Activated T-cell treated with anti-CD3 and anti-CD28 coated beads, Interleukin-2, amount 50 U/mL, for 24 hours (primary cell): Measurements from ENCODE around the gene TNFRSF8.

ENCODE experiments used
- DNase-seq: peaks from one replicate; pipeline ENCODE4 v3.0.0-alpha.2; 2020
- H3K27ac Mint-ChIP-seq: 2 replicates; pipeline ENCODE4 v1.8.0; 2020; ENCODE audit warnings: mild to moderate bottlenecking, mixed read lengths
- H3K27me3 Mint-ChIP-seq: 2 replicates; pipeline ENCODE4 v1.8.0; 2020; ENCODE audit warnings: mixed read lengths
- H3K36me3 Mint-ChIP-seq: 2 replicates; pipeline ENCODE4 v1.8.0; 2020; ENCODE audit warnings: low read depth, mixed read lengths
- H3K4me1 Mint-ChIP-seq: 2 replicates; pipeline ENCODE4 v1.8.0; 2020; ENCODE audit warnings: low read depth, mixed read lengths
- H3K4me3 Mint-ChIP-seq: 2 replicates; pipeline ENCODE4 v1.8.0; 2020; ENCODE audit warnings: mild to moderate bottlenecking, moderate library complexity, mixed read lengths
- H3K9me3 Mint-ChIP-seq: 2 replicates; pipeline ENCODE4 v1.8.0; 2020; ENCODE audit warnings: mixed read lengths

The TNFRSF8 gene

GRCh38 chr1:12140515-12141162 is 77.5 kb downstream of the TNFRSF8 start:
- Mint-ChIP-seq H3K9me3 (no peaks in the 10 kb centered on the region), H3K36me3 (peaks cover 19% of the 10 kb centered on the region), H3K27me3 (no peaks in the 10 kb centered on the region), H3K4me1 (peaks cover 34% of the 10 kb centered on the region), H3K4me3 (no peak overlapping the region), H3K27ac (no peak overlapping the region)
- no peak for DNase-seq

DNA sequence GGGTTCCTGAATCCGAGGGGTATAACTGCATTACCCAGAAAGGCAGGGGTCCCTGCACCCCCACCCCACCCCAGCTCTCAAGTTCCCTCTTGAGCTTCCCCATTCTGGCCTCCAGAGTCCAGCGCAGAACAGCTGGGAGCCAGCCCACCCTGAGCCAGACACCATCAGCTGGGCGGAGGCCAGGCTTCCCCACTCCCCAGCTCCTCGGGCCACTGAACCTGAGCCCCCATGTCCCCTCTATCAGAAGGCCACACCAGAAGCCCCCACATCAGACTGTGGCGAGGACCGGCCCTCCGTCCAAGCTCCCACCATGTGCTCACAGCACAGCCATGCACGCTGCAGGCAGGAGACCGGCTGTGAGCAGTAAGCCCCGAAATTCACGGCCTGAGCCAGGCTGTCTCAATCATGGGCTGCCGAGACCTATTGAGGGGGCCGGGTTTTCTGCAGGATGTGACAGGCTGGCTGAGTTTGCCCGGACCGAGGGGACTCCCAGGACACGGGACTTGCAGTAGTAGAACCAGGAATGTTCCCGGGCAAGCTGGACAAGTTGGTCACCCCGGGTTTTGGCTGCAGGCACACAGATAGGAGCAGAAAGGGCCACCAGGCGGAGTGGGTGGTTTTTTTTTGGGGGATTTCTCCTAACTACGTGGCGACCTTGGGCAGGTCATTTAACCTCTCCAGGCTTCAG is 78.2 kb downstream of the TNFRSF8 start:
- no peaks in the 10 kb centered on the region for H3K27me3 Mint-ChIP-seq

GRCh38 chr1:12142141-12142823 is 79.2 kb downstream of the TNFRSF8 start:
- H3K36me3 Mint-ChIP-seq, result peaks cover 19% of the 10 kb centered on the region
- H3K4me3 Mint-ChIP-seq, result no peak overlapping the region
- no peaks in the 10 kb centered on the region for H3K9me3 Mint-ChIP-seq
- no peak overlapping the region for H3K27ac Mint-ChIP-seq
- no peak for DNase-seq
- H3K27me3 Mint-ChIP-seq, result no peaks in the 10 kb centered on the region
- peaks cover 45% of the 10 kb centered on the region for H3K4me1 Mint-ChIP-seq

More for the DNA sequence above, 78.2 kb downstream of the TNFRSF8 start:
- DNase-seq, result no peak
- Mint-ChIP-seq H3K4me1 (peaks cover 35% of the 10 kb centered on the region), H3K9me3 (no peaks in the 10 kb centered on the region), H3K4me3 (no peak overlapping the region), H3K27ac (no peak overlapping the region), H3K36me3 (peaks cover 19% of the 10 kb centered on the region)

GRCh38 chr1:12142891-12143630 is 80.0 kb downstream of the TNFRSF8 start:
- H3K9me3 Mint-ChIP-seq, result no peaks in the 10 kb centered on the region

DNA sequence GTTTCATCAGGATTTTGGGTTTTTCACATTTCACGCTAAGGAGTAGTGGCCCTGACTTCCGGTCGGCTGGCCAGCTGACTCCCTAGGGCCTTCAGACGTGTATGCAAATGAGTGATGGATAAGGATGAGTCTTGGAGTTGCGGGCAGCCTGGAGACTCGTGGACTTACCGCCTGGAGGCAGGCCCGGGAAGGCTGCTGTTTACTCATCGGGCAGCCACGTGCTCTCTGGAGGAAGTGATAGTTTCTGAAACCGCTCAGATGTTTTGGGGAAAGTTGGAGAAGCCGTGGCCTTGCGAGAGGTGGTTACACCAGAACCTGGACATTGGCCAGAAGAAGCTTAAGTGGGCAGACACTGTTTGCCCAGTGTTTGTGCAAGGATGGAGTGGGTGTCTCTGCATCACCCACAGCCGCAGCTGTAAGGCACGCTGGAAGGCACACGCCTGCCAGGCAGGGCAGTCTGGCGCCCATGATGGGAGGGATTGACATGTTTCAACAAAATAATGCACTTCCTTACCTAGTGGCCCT is 80.6 kb downstream of the TNFRSF8 start:
- Mint-ChIP-seq H3K36me3 (peaks cover 19% of the 10 kb centered on the region), H3K4me3 (no peak overlapping the region)
- peak; percentile 62 for DNase-seq

More at GRCh38 chr1:12142891-12143630, 80.0 kb downstream of the TNFRSF8 start:
- no peak overlapping the region for H3K4me3 Mint-ChIP-seq
- H3K27me3 Mint-ChIP-seq, result no peaks in the 10 kb centered on the region
- peak overlapping the region; percentile 84 for H3K27ac Mint-ChIP-seq
- H3K4me1 Mint-ChIP-seq, result peaks cover 52% of the 10 kb centered on the region
- peaks cover 19% of the 10 kb centered on the region for H3K36me3 Mint-ChIP-seq
- DNase-seq, result no peak

GRCh38 chr1:12144236-12144635 is 81.1 kb downstream of the TNFRSF8 start:
- Mint-ChIP-seq H3K36me3 (peaks cover 17% of the 10 kb centered on the region), H3K27me3 (no peaks in the 10 kb centered on the region), H3K4me1 (peaks cover 60% of the 10 kb centered on the region), H3K27ac (peak overlapping the region; percentile 84), H3K9me3 (peaks cover 3% of the 10 kb centered on the region), H3K4me3 (no peak overlapping the region)
- DNase-seq, result no peak

More for the DNA sequence above, 80.6 kb downstream of the TNFRSF8 start:
- peak overlapping the region; percentile 84 for H3K27ac Mint-ChIP-seq
- no peaks in the 10 kb centered on the region for H3K9me3 Mint-ChIP-seq
- H3K4me1 Mint-ChIP-seq, result peaks cover 57% of the 10 kb centered on the region
- H3K27me3 Mint-ChIP-seq, result no peaks in the 10 kb centered on the region

GRCh38 chr1:12144969-12145368 is 81.9 kb downstream of the TNFRSF8 start:
- peaks cover 65% of the 10 kb centered on the region for H3K4me1 Mint-ChIP-seq
- peaks cover 9% of the 10 kb centered on the region for H3K9me3 Mint-ChIP-seq
- peaks cover 23% of the 10 kb centered on the region for H3K36me3 Mint-ChIP-seq
- no peaks in the 10 kb centered on the region for H3K27me3 Mint-ChIP-seq
- no peak for DNase-seq
- H3K27ac Mint-ChIP-seq, result peak overlapping the region; percentile 11
- no peak overlapping the region for H3K4me3 Mint-ChIP-seq

- peaks cover 9% of the 10 kb centered on the region for H3K9me3 Mint-ChIP-seq
- H3K36me3 Mint-ChIP-seq, result peaks cover 25% of the 10 kb centered on the region
- DNase-seq, result no peak
- no peak overlapping the region for H3K27ac Mint-ChIP-seq
- H3K4me3 Mint-ChIP-seq, result no peak overlapping the region
- H3K4me1 Mint-ChIP-seq, result peaks cover 74% of the 10 kb centered on the region
- H3K27me3 Mint-ChIP-seq, result no peaks in the 10 kb centered on the region
These were observed 82.7 kb downstream of the TNFRSF8 start for GRCh38 chr1:12145616-12146342.

GRCh38 chr1:12146343-12147112 is 83.4 kb downstream of the TNFRSF8 start:
- H3K27ac Mint-ChIP-seq, result peak overlapping the region; percentile 83
- DNase-seq, result no peak
- peaks cover 81% of the 10 kb centered on the region for H3K4me1 Mint-ChIP-seq
- H3K36me3 Mint-ChIP-seq, result peaks cover 27% of the 10 kb centered on the region
- peaks cover 12% of the 10 kb centered on the region for H3K9me3 Mint-ChIP-seq
- H3K27me3 Mint-ChIP-seq, result no peaks in the 10 kb centered on the region
- no peak overlapping the region for H3K4me3 Mint-ChIP-seq

GRCh38 chr1:12147201-12147701 is 84.1 kb downstream of the TNFRSF8 start:
- Mint-ChIP-seq H3K36me3 (peaks cover 27% of the 10 kb centered on the region), H3K27ac (peak overlapping the region; percentile 83), H3K9me3 (peaks cover 12% of the 10 kb centered on the region), H3K4me3 (no peak overlapping the region), H3K4me1 (peaks cover 88% of the 10 kb centered on the region), H3K27me3 (no peaks in the 10 kb centered on the region)
- no peak for DNase-seq

DNA sequence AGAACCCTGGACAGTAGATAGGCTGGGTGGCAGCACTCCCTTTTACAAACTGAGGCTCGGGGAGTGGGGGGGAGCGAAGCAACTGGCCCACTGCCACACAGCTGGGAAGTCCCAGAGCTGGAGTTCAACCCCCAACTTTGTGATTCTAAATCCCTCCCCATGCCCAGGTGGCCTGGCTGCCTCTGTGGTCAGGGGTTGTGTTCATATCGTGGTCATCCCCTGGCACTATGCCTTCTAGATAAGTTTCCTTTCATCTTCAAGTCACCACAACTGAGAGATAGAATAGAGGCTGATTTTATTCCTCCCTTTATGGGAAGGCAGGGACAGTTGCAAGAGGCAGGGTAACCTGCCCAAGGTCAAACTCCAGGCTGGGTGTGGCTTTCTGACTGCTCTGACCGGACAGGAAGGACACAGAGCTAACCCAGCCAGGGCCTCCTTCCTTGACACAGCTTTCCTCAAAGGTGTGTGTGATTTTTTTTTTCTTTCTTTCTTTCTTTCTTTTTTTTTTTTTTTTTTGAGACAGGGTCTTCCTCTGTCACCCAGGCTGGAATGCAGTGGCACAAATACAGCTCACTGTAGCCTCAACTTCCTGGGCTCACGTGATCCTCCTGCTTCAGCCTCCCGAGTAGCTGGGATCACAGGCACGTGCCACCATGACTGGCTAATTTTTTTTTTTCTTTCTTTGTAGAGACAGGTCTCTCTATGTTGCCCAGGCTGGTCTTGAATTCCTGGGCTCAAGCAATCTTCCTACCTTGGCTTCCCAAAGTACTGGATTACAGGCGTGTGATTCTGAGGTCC is 85.3 kb downstream of the TNFRSF8 start:
- Mint-ChIP-seq H3K4me3 (no peak overlapping the region), H3K4me1 (peaks cover 92% of the 10 kb centered on the region), H3K27ac (peak overlapping the region; percentile 86), H3K27me3 (no peaks in the 10 kb centered on the region), H3K36me3 (peaks cover 19% of the 10 kb centered on the region), H3K9me3 (peaks cover 12% of the 10 kb centered on the region)
- no peak for DNase-seq

- Mint-ChIP-seq H3K27me3 (no peaks in the 10 kb centered on the region), H3K36me3 (peaks cover 11% of the 10 kb centered on the region), H3K9me3 (peaks cover 12% of the 10 kb centered on the region), H3K4me3 (no peak overlapping the region), H3K27ac (peak overlapping the region; percentile 86), H3K4me1 (peaks cover 88% of the 10 kb centered on the region)
- DNase-seq, result no peak
These were observed 86.1 kb downstream of the TNFRSF8 start for GRCh38 chr1:12148958-12149790.
